Measurements from ENCODE around the gene INPP5D. TPM values are rescaled to one million over a fixed set of nuclear protein-coding genes. Genes with fewer than 3 reads are reported as not detected.
A peak's percentile ranks its signal among the peaks of the same experiment; 100 is the strongest.

INPP5D gene
- total and polyA plus RNA-seq, 2 donors (not counting 1 experiment from before 2014, with no cell fraction given), result 152 to 444 TPM

GRCh38 chr2:233065954-233066470, 5.9 kb downstream of the INPP5D start:
- intact Hi-C loops (cut with micrococcal nuclease), result no loop called here
- H3K4me1 ChIP-seq (ENCODE audit: control insufficient read depth in 2 of 2, insufficient read depth in 2 of 2, low read length in 2 of 2), result peaks cover 69 to 89% of the 10 kb centered on the region in 2 donors
- H3K27me3 Mint-ChIP-seq, result no peaks in the 10 kb centered on the region
- peak overlapping the region in 1 of 2 donors; percentile 0 for H3K27ac ChIP-seq (ENCODE audit: low read length in 2 of 2)
- peak overlapping the region; percentile 67 for H3K27ac Mint-ChIP-seq
- no peaks in the 10 kb centered on the region for H3K9me3 ChIP-seq (ENCODE audit: control extremely low read depth in 1 of 3, control insufficient read depth in 2 of 3, insufficient read depth in 1 of 3, low read length in 2 of 3)
- H3K79me2 ChIP-seq (ENCODE audit: control insufficient read depth, insufficient read depth, low read length), result peaks cover 97% of the 10 kb centered on the region
- no peak overlapping the region for H3K4me2 ChIP-seq (replicated peaks; ENCODE audit: low read depth, low read length, poor library complexity, severe bottlenecking)
- POLR2A ChIA-PET, result interaction anchor here (0.8 to 2.7 kb wide), 2 partner anchors 10 to 15 kb away, joined by 4 to 20 read pairs; no protein-coding TSS in a partner anchor
- H3K9me3 Mint-ChIP-seq (ENCODE audit: insufficient read depth), result no peaks in the 10 kb centered on the region
- H3K4me3 ChIP-seq (ENCODE audit: control extremely low read depth in 1 of 5, extremely low read depth in 1 of 5, insufficient read depth in 1 of 5, low read depth in 2 of 5, low read length in 4 of 5), result no peak overlapping the region
- CTCF ChIA-PET, result interaction anchor here (1.8 to 4.7 kb wide), 3 partner anchors 10 to 34 kb away, joined by 9 to 20 read pairs (median 12); no protein-coding TSS in a partner anchor
- 97% methylated on average over 8 of the region's 9 CpGs for WGBS (ENCODE audit: insufficient coverage)
- peaks cover 4 to 56% of the 10 kb centered on the region in 2 experiments for H3K36me3 ChIP-seq (replicated peaks in 1 of 2; ENCODE audit: control extremely low read depth in 1 of 2, control insufficient read depth in 1 of 2, extremely low read depth in 1 of 2, insufficient read depth in 2 of 2, low read length in 1 of 2)
- H3K4me3 Mint-ChIP-seq, result peak overlapping the region; percentile 26
- H3K9ac ChIP-seq (ENCODE audit: low read length), result no peak overlapping the region
- peaks cover 77% of the 10 kb centered on the region for H3K4me1 Mint-ChIP-seq
- TF ChIP-seq EZH2 (IDR thresholded peaks at IDR 0.05; ENCODE audit: borderline replicate concordance, insufficient read depth, low read depth, low read length, poor library complexity, severe bottlenecking) (no peak), CTCF (IDR thresholded peaks at IDR 0.05) (no peak)
- DNase-seq (no peak), ATAC-seq (ENCODE audit: low read depth) (no peak)
- H4K20me1 ChIP-seq (ENCODE audit: control insufficient read depth, insufficient read depth, low read length, poor library complexity, severe bottlenecking), result peaks cover 80% of the 10 kb centered on the region
- no peak overlapping the region for H2AFZ ChIP-seq (ENCODE audit: insufficient read depth, low read depth, low read length, poor library complexity, severe bottlenecking)
- H3K27me3 ChIP-seq (replicated peaks in 1 of 4; ENCODE audit: control extremely low read depth in 1 of 4, control insufficient read depth in 3 of 4, insufficient read depth in 4 of 4, low read length in 3 of 4), result no peaks in the 10 kb centered on the region

GRCh38 chr2:233068762-233069418, 8.7 kb downstream of the INPP5D start:
- intact Hi-C loops (cut with micrococcal nuclease), result no loop called here
- H3K4me1 ChIP-seq (ENCODE audit: control insufficient read depth in 2 of 2, insufficient read depth in 2 of 2, low read length in 2 of 2), result peaks cover 77 to 86% of the 10 kb centered on the region in 2 donors
- POLR2A ChIA-PET, result interaction anchor here (0.9 to 5.2 kb wide), 4 partner anchors 8 to 32 kb away, joined by 3 to 25 read pairs (median 14); partner anchors contain the start of gene INPP5D
- Mint-ChIP-seq H3K9me3 (ENCODE audit: insufficient read depth) (no peaks in the 10 kb centered on the region), H3K4me3 (peak overlapping the region; percentile 82), H3K4me1 (peaks cover 70% of the 10 kb centered on the region), H3K27ac (peak overlapping the region; percentile 79), H3K27me3 (no peaks in the 10 kb centered on the region)
- peak overlapping the region; percentile 23 for H2AFZ ChIP-seq (ENCODE audit: insufficient read depth, low read depth, low read length, poor library complexity, severe bottlenecking)
- TF ChIP-seq CTCF (IDR thresholded peaks at IDR 0.05) (no peak), EZH2 (IDR thresholded peaks at IDR 0.05; ENCODE audit: borderline replicate concordance, insufficient read depth, low read depth, low read length, poor library complexity, severe bottlenecking) (no peak)
- ATAC-seq (ENCODE audit: low read depth) (peak; percentile 44), DNase-seq (no peak)
- peaks cover 0 to 3% (median 0%) of the 10 kb centered on the region in 3 donors for H3K9me3 ChIP-seq (ENCODE audit: control extremely low read depth in 1 of 3, control insufficient read depth in 2 of 3, insufficient read depth in 1 of 3, low read length in 2 of 3)
- peaks cover 64% of the 10 kb centered on the region for H4K20me1 ChIP-seq (ENCODE audit: control insufficient read depth, insufficient read depth, low read length, poor library complexity, severe bottlenecking)
- peak overlapping the region; percentile 67 for H3K4me2 ChIP-seq (replicated peaks; ENCODE audit: low read depth, low read length, poor library complexity, severe bottlenecking)
- H3K4me3 ChIP-seq (ENCODE audit: control extremely low read depth in 1 of 5, extremely low read depth in 1 of 5, insufficient read depth in 1 of 5, low read depth in 2 of 5, low read length in 4 of 5), result peak overlapping the region in 2 of 5 experiments; percentile 25 to 47
- peaks cover 14 to 56% of the 10 kb centered on the region in 2 experiments for H3K36me3 ChIP-seq (replicated peaks in 1 of 2; ENCODE audit: control extremely low read depth in 1 of 2, control insufficient read depth in 1 of 2, extremely low read depth in 1 of 2, insufficient read depth in 2 of 2, low read length in 1 of 2)
- peak overlapping the region; percentile 40 for H3K9ac ChIP-seq (ENCODE audit: low read length)
- CTCF ChIA-PET, result interaction anchor here (0.6 to 2.9 kb wide), 3 partner anchors 15 to 118 kb away, joined by 3 to 11 read pairs (median 4); no protein-coding TSS in a partner anchor
- H3K27ac ChIP-seq (ENCODE audit: low read length in 2 of 2), result peak overlapping the region; percentile 42 to 75
- peaks cover 97% of the 10 kb centered on the region for H3K79me2 ChIP-seq (ENCODE audit: control insufficient read depth, insufficient read depth, low read length)
- H3K27me3 ChIP-seq (replicated peaks in 1 of 4; ENCODE audit: control extremely low read depth in 1 of 4, control insufficient read depth in 3 of 4, insufficient read depth in 4 of 4, low read length in 3 of 4), result no peaks in the 10 kb centered on the region
- 45% methylated on average over 5 of the region's 9 CpGs for WGBS (ENCODE audit: insufficient coverage)
